ENCODE data around the gene LHX8. TPM values are rescaled to one million over a fixed set of nuclear protein-coding genes. Genes with fewer than 3 reads are reported as not detected.
A peak's percentile ranks its signal among the peaks of the same experiment; 100 is the strongest.
"Not testable (repeated sequence)": the region's sequence is repeated elsewhere in the genome, so short reads cannot be mapped to it uniquely, and the experiment has no call there.

The LHX8 gene
- total and polyA plus RNA-seq, 10 donors: not detected

DNA sequence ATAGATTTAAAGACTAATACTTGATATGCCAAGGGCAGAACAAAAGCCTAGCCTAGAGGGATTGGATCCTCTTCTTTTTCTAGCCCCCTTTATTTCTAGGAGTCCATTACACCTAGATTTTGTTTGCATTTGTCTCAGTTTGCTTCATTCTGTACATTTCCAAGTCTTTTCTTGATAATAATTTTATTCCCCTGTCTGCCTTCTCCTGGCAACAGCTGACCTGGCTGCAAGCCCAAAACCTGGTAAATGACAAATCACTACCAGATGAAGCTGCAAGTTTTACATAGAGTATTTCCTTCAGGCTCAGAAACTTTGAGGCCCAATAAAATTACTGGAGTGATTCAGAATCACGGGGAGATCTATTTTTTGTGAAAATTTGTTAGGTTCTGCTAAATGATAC lies 36.5 kb upstream of the LHX8 start:
- TF ChIP-seq POLR2AphosphoS5 (IDR thresholded peaks at IDR 0.05): no peak
- TF ChIP-seq POLR2A (IDR thresholded peaks at IDR 0.05): no peak
- TF ChIP-seq, protein P1, sequence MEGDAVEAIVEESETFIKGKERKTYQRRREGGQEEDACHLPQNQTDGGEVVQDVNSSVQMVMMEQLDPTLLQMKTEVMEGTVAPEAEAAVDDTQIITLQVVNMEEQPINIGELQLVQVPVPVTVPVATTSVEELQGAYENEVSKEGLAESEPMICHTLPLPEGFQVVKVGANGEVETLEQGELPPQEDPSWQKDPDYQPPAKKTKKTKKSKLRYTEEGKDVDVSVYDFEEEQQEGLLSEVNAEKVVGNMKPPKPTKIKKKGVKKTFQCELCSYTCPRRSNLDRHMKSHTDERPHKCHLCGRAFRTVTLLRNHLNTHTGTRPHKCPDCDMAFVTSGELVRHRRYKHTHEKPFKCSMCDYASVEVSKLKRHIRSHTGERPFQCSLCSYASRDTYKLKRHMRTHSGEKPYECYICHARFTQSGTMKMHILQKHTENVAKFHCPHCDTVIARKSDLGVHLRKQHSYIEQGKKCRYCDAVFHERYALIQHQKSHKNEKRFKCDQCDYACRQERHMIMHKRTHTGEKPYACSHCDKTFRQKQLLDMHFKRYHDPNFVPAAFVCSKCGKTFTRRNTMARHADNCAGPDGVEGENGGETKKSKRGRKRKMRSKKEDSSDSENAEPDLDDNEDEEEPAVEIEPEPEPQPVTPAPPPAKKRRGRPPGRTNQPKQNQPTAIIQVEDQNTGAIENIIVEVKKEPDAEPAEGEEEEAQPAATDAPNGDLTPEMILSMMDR (IDR thresholded peaks at IDR 0.05 in 8 of 11, conservative IDR thresholded peaks at IDR 0.05 in 3 of 11): no peak
- H3K4me3 ChIP-seq: no peak overlapping the region
- H3K9me3 ChIP-seq: peaks cover 0 to 4% (median 0%) of the 10 kb centered on the region in 8 donors
- no peak overlapping the region for H3K27ac ChIP-seq
- H3K27me3 ChIP-seq (replicated peaks in 1 of 7): no peaks in the 10 kb centered on the region
- no peaks in the 10 kb centered on the region for H3K4me1 ChIP-seq
- intact Hi-C loops (cut with DNase I; ENCODE audit: low total_unique reads): no loop called here
- WGBS, 5 donors: 47 to 73% (median 56%) methylated on average over 1 of the region's 1 CpG
- no peaks in the 10 kb centered on the region for H3K36me3 ChIP-seq
- DNase-seq: no peak

DNA sequence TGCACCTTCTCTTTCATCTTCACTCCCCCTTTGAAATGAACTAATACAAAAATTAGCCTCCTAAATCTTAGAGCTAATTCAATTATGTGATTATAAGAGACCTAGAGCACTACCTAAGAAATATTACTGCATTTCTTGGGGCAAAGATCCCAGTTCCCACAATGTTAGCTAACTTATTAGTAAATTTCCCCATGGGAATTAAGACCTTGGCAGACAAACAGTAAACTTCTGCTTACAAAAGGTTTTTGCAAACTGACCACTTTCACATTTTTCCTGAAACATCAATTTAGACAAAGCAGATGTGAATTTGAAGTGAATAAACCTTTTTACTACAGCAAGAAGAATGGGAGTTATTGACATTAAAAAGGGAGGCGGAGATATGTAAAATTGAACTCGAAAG lies 34.6 kb upstream of the LHX8 start:
- TF ChIP-seq POLR2A (IDR thresholded peaks at IDR 0.05): no peak
- intact Hi-C loops (cut with DNase I; ENCODE audit: low total_unique reads): no loop called here
- Histone ChIP-seq H3K36me3 (no peaks in the 10 kb centered on the region), H3K9me3 (no peaks in the 10 kb centered on the region), H3K4me1 (no peaks in the 10 kb centered on the region), H3K27ac (no peak overlapping the region), H3K27me3 (replicated peaks in 1 of 7) (no peaks in the 10 kb centered on the region), H3K4me3 (no peak overlapping the region)
- no peak for DNase-seq
- 67 to 81% (median 71%) methylated on average over 2 of the region's 2 CpGs for WGBS, 5 donors

DNA sequence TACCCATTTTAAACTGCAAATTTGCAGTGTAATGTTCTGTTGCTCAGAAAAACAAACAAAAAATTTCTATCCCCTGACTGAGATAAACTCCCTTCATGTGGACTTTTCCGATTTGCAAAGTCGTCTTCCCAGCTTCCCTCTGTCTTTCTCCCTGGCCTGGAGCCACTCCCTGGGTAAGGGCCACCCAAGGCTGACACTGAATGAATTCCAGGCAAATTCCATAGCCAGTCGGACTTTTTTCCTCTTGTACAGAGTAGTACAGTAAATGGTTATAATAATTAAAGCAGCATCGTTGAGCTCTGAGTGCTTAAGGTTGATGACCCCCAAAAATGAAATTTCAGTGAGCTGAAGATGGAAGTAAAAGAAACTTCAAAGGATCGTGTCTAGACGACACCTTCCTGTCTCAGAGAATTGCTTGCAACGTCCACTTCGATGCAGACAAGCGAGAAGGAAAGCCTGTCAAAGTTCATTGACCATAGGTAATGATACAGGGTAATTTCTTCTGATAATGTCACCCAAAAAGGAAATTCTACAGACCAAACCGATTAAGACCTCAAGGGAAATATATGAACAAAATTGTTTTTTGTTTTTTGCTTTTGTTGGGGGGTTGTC lies 33.6 kb upstream of the LHX8 start:
- H3K9me3 ChIP-seq: no peaks in the 10 kb centered on the region
- intact Hi-C loops (cut with DNase I; ENCODE audit: low total_unique reads): no loop called here
- H3K27ac ChIP-seq: no peak overlapping the region
- no peak for TF ChIP-seq POLR2A (IDR thresholded peaks at IDR 0.05)
- TF ChIP-seq, protein P1 (IDR thresholded peaks at IDR 0.05 in 8 of 11, conservative IDR thresholded peaks at IDR 0.05 in 3 of 11): no peak
- no peak for TF ChIP-seq POLR2AphosphoS5 (IDR thresholded peaks at IDR 0.05)
- no peaks in the 10 kb centered on the region for H3K4me1 ChIP-seq
- no peak for DNase-seq
- H3K4me3 ChIP-seq: no peak overlapping the region
- H3K36me3 ChIP-seq: no peaks in the 10 kb centered on the region
- WGBS, 5 donors: 57 to 67% (median 60%) methylated on average over 10 of the region's 10 CpGs
- H3K27me3 ChIP-seq (replicated peaks in 1 of 7): no peaks in the 10 kb centered on the region

DNA sequence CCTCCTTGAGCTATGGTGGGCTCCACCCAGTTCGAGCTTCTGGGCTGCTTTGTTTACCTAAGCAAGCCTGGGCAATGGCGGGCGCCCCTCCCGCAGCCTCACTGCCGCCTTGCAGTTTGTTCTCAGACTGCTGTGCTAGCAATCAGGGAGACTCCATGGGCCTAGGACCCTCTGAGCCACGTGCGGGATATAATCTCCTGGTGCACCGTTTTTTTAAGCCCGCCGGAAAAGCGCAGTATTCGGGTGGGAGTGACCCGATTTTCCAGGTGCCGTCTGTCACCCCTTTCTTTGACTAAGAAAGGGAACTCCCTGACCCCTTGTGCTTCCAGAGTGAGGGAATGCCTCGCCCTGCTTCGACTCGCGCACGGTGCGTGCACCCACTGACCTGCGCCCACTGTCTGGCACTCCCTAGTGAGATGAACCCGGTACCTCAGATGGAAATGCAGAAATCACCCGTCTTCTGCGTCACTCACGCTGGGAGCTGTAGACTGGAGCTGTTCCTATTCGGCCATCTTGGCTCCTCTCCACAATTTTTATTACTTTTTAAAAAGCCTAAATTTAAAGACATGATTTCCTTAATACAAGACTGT lies 21.7 kb upstream of the LHX8 start:
- WGBS, 5 donors: 88 to 93% (median 91%) methylated on average over 24 to 26 of the region's 26 CpGs
- intact Hi-C loops (cut with DNase I; ENCODE audit: low total_unique reads); H3K27me3 ChIP-seq (replicated peaks in 1 of 7); H3K4me1 ChIP-seq; H3K36me3 ChIP-seq; H3K9me3 ChIP-seq; H3K27ac ChIP-seq; H3K4me3 ChIP-seq: not testable (repeated sequence)
- DNase-seq: peak; percentile 25

DNA sequence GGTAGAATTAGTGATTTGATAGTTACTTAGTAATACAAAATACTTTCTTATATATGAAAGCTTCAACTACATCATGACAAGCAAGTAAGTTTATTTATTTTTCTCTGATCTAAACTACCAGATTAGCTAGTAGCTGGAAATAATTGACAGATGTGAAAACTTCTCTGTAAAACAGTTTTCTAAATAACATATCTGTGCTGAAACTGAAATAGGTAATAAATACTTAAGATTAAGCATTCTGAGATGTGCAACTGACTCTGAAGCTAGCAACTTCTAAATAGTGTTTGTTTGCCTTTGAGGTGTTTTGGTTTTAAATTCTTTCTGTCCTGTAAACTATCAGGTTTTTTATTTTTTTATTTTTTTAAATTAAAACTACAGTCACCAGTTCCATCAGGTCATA lies 18.5 kb upstream of the LHX8 start:
- H3K4me1 ChIP-seq: no peaks in the 10 kb centered on the region
- intact Hi-C loops (cut with DNase I; ENCODE audit: low total_unique reads): no loop called here
- TF ChIP-seq POLR2AphosphoS5 (IDR thresholded peaks at IDR 0.05): no peak
- TF ChIP-seq POLR2A (IDR thresholded peaks at IDR 0.05): no peak
- TF ChIP-seq, protein P1 (IDR thresholded peaks at IDR 0.05 in 8 of 11, conservative IDR thresholded peaks at IDR 0.05 in 3 of 11): no peak
- H3K9me3 ChIP-seq: no peaks in the 10 kb centered on the region
- H3K36me3 ChIP-seq: no peaks in the 10 kb centered on the region
- no peak overlapping the region for H3K4me3 ChIP-seq
- no peak for DNase-seq
- H3K27me3 ChIP-seq (replicated peaks in 1 of 7): peaks cover 0 to 4% (median 0%) of the 10 kb centered on the region in 7 donors
- H3K27ac ChIP-seq: no peak overlapping the region

All from spleen (tissue), 11 donors.